GM18502 (cell line): ENCODE data around the gene GNPTG.

ENCODE experiments used
- ATAC-seq: cut with Tn5 transposase; IDR thresholded peaks from one replicate; pipeline ENCODE4 v1.9.1; 2021; ENCODE audit warnings: mild to moderate bottlenecking; ENCODE audit not compliant: unreplicated experiment, poor library complexity

GNPTG gene

DNA sequence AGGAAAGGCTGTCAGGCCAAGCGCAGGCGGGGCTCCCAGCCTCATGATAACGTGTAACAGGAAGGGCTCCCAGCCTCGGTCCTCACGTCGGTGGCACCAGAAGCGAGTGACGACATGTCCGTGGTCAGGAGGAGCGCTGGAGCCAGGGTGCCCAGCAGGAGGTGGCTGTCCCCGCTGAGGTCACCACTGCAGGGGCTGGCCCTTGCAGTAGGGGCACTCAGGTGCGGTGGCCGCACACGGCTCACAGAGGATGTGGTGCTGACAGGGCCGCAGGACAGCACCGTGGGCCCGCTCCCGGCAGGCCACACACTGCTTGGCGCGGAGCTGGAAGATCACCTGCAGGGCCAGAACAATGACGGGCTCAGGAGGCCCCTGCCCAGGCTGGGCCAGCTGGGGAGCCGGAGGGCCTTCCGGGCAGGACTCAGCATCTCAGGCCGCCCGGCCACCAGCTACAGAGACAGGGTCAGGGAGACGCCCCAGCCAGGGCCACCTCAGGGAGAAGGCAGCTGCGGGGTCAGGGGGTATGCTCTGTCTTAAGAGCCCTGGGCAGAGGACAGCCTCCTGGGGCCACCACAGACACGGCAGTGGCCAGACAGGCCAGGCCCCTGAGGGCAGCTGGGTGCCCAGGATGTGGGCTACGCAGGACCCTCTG is 14.5 kb downstream of the GNPTG start:
- no peak for ATAC-seq

DNA sequence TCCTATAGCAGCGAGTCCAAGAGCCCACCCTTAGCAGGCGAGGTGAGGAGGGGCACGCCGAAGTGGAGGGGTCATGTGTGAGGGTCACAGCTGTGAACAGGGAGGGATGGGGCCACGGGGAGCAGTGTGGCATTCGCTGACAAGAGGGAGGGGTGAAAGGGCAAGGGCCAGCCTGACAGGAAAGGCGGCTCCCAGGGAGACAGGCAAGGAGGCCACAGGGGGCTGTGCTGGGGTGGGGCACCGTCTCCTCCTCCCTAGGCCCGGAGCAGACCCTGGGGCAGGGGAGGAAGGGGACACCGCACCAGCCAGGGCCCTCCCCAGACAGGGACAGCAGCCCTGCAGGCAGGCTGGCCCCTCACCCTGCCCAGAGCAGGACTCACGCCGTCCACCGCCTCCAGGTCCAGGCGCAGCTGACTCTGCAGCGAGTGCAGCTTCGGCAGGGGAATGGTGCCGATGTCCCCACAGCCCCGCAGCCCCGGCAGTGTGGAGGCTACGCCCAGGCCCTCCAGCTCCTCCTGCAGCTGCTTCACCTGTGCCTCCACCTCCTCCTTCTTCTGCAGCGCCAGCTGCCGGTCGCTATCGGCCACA is 15.1 kb downstream of the GNPTG start:
- ATAC-seq, result no peak

DNA sequence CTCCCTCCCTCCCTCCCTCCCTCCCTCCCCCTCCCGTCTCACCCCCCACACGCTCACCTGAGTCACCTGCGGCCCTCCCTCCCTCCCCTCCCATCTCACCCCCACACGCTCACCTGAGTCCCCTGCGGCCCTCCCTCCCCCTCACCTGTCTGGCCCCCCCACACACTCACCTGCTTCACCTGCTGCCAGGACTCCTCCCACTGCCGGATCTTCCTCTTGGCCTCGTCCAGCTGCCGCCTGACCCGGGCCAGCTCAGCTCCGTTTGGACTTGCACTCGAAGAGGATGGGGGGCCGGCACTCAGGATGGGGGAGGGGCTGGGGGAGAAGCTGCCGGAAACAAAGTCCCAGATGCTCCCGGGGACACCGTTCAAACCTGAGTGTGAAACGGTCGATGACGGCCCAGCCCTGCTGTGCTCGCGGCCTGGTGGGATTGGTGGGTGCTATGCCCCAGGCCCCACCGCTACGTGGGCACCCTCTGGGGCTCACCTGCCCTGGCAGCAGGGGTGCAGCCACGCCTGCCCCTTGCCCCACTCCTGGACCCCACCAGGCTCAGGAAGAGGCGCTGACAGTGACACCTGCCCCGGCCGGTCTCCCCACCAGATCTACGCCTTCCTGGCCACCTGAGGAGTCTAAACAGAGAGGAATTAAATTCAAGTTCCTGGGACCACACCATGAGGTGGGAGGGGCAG is 15.9 kb downstream of the GNPTG start:
- no peak for ATAC-seq

DNA sequence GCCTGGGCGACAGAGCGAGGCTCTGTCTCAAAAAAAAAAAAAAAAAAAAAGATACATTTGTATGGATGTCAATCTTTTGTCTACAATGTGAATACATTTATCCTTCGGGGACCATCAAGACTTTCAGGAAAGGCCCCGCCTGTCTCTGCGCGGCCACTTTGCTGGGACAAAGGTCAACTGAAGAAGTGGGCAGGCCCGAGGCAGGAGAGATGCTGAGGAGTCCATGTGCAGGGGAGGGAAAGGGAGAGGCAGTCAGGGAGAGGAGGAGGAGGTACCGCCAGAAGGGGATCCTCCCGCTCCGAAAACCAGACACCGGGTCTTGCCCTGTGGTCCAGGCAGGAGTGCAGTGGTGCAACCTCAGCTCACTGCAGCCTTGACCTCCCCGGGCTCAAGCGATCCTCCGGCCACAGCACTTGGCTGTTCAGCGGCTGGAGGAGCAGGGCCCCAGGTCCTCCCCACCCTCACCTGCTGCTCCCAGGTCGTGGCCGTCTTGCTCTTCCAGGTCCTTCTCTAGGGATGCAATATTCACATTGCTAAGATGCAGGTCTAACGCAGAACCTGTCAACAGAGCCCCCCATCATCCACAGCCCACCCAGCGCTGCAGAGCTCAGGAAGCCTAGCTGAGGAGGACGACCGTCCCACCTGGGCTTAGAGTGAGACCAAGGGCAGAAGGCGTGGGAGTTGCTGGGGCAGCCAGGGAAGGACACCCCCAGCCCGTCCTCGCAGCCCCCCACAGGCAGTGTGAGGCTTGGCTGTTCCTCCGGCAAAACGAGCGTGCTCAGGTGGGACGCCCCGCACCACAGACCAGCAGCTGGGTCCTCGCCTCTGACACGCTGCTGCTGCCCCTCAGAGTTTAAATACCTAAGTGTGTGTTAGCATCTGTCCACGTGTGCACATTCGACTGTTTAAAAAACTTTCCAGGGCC is 19.6 kb downstream of the GNPTG start:
- no peak for ATAC-seq

DNA sequence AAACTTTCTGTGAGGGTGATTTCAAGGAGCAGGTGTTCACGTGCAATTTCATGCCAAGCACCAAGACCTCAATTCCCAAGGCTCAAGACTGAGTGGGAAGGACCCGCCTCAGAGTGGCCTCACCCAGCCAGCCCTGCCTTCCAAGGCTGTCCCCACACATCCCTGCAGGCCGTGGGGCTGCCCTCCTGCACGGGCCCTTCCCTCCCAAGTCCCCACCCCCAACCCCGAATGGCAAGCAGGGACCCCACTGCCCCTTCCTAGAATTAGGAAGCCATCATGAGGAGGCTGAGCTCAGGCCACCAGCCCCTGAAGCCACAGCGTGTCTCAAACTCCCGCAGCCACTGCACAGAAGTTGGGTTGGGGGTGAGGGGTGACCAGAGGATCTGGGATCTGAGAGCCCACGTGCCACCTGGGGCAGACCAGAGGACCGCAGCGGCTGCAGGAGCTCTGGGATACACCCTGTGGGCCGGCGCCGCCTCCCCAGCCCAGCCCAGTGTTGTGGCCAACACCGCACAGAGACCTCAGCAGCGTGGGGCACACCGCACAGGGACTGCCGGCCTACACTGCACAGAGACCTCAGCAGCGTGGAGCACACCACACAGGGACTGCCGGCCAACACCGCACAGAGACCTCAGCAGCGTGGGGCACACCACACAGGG is 20.7 kb downstream of the GNPTG start:
- ATAC-seq, result no peak

DNA sequence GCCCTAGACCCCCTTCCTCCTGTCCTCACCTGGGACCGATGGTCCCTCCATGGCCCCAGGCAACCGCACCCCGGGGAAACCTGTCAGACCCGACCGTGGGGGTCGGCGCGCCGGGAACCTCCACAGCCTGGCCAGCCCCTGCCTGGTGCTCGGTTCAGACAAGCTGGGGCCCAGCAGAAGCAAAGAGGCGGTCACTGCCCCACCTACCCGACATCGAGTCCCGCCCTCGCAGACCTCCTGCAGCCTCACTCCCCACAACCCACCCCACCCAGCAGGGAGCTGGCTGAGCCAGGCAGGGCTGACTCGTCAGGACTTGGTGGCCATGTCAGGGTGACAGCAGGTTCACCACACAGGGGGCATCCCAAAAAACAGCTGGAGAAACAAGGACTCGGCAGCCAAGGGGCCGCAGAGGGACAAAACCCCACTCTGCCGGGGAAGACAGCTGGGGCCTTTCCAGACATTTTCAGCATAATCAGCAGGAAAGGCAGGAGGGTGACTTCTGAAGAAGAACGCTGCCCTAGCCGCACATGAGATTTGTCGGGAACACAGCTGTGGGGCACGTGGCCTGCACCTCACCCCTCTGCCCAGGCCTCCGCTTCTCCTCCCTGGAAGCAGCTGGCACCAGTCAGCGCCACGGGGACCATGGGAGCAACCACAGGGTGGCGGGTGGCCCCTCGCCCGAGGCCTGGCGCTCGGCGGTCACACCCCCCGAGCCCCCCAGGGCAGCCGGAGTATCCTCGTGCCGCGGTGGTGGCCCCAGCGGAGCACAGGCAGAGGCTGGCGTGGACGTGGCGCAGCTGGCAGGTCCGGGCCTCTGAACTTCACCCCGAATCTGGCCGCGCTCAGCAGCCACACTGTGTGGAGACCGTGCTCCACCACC is 22.9 kb downstream of the GNPTG start:
- ATAC-seq, result no peak

DNA sequence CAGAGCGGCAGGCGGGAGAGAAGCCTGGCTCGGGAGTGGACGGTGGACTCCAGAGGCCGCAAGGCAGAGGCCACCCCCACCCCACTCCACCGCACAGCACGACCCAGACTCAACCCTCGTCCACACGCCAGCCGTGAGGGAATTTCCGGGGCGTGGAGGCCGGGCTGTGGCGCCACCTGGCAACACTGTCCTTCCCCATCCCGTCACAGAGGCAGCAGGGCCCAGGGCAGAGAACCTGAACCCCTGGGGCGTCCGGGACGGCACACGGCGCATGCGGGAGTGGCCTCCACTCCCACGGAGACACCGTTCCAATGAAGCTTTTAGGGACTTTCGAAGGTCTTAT is 23.5 kb downstream of the GNPTG start:
- ATAC-seq, result no peak

DNA sequence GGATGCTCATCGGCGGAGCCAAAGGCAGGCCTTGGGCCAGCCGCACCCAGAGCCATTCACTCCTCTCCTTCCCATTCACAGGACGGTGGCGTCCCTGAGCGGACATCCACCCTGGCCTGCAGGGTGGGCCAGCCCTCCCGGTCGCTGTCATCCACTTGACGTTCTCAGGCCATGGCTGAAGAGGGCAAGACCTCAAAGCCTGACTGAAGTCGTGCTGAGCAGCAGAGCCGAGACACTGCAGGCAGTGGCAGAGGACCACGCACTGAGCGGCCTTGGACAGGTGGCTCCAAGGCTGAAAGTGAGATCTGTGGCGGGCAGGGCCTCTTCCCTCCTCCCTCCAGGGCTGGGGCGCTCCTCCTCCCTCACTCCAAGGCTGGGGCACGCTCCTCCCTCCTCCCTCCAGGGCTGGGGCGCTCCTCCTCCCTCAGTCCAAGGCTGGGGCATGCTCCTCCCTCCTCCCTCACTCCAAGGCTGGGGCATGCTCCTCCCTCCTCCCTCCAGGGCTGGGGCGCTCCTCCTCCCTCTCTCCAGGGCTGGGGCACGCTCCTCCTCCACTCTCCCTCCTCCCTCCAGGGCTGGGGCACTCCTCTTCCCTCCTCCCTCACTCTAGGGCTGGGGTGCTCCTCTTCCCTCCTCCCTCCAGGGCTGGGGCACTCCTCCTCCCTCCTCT is 24.1 kb downstream of the GNPTG start:
- ATAC-seq, result no peak

DNA sequence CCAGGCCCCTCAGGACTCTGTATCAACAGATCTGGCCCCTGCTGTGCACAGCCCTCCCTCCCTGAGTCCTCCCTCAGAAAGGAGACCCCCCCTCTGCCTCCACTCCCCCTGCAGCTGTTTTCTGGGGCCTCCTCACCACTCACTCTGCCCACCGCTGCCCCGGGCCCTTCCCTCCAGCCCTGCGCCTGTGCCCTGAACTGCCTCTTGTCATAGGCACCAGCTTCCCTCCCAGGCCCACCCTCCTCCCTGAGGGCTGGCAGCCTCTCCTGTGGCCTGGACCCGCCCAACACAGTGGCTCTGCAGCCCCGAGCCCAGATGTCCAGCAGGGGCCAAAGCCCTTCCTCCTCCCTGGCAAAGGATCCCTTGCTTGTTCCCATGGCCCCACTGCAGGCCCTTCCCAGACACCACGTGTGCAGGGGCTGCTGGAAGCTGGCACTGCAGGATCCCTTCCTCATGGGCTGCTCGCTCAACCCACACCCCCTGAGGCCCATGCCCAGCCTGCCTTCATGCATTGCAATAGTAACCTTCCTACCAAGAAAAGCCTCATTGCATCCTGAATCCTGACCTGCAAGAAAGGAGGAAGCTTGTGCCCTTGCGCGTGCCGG is 25.8 kb downstream of the GNPTG start:
- ATAC-seq, result no peak

DNA sequence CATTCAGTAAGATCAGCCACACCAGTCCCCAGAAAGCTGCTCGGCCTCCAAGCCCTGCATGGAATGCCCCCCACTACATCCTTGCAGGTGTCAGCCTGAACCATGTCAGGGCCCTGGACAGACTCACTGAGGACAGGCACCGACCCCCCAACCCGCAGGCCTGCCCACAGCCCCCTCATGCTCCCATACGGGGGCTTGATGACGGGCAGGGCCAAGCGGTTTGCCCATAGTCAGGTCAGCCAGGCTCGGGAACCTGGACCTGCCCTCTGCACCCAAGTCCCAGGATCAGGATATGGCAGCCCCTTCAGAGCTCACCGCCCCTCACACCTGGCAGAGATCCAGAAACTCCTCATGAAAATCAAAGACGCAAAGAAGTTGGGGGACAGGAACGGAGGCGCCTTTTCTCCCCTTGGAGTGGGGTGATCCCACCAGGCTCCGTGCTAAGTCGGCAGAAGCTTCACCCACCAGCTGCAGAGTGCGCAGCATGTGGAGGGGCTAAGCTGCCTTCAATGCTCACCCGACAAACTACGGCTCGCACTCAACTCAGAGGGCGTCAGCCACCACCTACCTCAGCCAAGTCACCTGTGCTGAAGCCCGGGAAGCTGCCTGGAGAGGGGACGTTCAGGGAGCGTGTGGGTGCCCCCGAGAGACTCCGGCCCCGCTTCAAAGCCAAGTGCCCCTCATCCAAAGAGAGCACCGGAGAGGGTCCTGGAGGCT is 26.5 kb downstream of the GNPTG start:
- no peak for ATAC-seq

DNA sequence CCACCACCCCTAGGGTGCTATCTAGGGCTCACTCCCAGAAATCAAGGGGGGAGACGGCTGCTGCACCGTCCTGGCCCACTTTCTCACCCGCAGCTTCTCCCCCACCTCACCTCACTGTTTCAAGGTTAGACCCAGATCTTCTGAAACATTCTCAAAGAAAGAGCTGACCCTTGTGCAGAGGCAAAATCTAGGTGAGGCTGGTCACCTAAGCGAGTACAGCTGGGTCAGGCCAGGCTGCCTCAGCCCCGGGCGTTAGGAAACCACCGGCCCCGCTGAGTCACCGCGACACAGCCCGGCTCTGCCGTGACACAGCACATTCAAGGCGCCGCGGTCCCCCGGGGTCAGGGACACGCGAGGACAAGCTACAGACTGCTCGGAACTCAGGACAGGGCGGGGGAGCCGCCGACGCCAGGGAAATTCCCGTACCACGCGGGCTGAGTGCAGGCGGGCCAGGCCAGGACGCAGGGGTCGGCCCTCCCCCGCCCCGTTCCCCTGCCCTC is 27.1 kb downstream of the GNPTG start:
- no peak for ATAC-seq

DNA sequence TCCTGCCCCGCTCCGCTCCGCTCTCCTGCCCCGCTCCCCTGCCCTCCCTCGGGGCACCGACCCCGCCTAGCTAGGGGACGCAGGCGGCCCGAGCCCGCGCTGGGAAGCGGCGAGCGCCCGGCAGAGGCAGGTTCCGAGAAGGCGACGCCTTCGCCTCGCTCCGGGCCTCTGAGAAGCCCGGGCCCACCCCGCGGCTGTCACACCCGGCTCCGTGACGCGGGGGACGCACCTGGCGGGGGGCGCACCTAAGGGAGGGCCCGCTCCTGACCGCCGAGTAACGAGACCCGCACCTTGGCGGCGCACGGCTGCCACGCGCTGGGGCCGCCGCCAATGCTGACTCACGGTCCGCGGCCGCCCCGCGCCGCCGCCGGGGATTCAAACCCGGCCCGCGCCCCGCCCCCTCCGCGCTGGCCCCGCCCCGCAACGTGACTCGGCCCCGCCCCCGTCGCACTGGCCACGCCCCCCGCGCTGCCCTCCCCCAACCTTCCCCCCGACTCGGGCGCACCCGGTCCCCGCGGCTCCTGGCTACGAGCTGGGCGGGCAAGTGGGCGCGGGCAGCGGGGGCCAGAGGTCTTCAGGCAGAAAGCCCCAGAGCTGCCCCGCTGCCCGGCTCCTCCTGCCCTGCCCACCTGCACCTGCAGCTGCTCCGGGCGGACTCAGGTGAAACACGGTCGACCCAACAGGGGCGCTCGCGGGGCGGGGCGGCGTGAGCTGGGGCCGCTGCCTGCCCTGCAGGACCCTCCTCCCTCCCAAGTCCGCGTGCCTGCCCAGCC is 27.8 kb downstream of the GNPTG start:
- ATAC-seq, result no peak

DNA sequence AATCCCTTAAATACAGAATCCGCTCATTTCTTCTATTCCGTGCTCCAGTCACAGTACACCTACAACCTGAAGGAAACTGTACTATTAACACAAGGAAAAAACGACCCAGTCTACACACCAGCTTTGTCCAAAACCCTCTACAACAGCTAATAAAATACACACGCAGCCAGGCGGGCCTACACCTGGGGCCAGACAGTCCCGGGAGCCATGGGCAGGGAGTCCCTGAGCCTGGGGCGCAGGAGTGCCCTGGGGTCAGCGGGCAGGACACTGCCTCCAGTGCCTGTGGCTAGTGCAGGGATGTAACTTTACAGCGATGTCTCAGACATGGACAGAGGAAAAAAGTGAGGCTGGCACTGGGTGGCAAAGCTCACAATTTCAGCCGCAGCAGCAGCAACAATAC is 28.5 kb downstream of the GNPTG start:
- ATAC-seq, result no peak

DNA sequence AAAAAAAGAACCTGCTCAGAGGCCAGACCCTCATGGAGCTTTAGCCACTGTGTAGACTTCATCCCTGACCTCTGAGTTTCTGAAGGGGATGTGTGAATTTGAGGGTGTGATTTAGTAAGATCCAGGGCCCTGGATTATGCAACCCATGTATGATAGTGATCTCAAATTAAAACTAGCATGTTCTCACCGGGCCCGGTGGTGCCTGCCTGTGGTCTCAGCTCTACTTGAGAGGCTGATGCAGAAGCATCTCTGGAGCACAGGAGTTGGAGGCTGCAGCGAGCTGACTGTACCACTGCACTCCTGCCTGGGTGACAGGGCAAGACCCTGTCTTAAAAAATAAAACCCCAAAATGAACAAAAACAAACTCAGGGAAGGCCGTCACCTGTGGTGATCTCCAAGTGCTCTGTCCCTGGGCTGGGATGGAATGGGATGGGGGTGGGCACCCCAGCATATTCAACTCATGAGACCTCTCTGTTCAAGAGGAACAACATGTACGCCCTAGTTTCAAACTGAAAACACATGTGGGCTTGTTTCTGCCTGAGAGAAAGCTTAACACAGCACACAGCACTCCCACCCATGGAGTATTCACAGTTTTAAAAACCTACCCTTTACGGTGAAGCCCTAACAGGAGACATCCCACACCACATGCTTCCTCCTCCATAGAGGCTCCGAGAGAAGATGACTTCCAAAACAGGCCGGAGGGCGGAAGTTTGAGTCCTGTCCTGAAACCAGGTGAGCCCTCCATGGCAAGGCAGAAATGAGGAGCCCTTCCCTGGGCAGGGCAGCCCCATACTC is 30.1 kb downstream of the GNPTG start:
- no peak for ATAC-seq

DNA sequence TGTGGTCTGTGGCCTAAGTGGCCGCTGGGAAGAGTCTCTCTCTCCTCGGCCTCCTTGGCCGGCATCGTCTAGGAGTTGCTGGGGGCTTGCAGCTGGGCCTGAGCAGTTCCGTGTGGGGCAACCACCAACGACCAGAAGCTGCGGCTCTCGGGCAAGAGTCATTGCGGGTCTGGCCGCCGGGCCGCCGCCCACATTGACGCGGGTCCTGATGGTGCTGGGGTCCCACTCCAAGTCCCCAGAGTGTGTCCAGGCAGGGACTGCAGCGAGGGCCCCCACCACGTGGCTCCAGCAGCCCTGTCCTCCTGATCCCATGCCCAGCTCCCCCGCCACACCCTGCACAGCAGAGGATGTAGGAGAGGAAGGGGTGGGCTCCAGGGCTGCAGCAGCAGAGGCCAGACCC is 31.8 kb downstream of the GNPTG start:
- no peak for ATAC-seq

DNA sequence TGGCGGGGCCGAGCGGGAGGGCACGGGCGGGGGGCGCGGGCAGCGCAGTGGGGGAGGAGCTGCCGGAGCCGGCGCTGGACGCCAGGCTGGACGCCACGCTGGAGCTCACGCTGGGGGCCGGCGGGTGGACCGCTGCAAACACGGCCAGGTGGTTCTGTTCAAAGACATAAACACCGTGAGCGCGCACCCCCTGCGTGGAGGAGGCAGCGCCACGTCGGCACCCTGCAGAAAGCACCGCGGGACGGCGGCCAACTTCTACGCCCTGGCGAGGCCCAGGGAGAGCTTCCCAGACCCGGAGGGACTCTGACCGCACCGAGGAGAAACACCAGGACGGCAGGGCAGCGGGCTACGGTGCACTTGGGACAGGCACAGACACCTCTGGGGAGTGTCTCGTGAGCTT is 33.5 kb downstream of the GNPTG start:
- no peak for ATAC-seq
